ENCODE results near the gene MOGAT3. TPM values are rescaled to one million over a fixed set of nuclear protein-coding genes. Genes with fewer than 3 reads are reported as not detected.

Gene MOGAT3
- total and polyA plus RNA-seq, 9 of the 15 experiments (the other 6 are each of a cell fraction or from before 2014, with no cell fraction given), result 0.07 to 0.17 (median 0.13) TPM; not detected in 6

- TF ChIP-seq TAF15 (IDR thresholded peaks at IDR 0.05; ENCODE audit: low read depth, low read length), result no peak
These were observed 48.8 kb downstream of the MOGAT3 start (continued) for GRCh38 chr7:101151908-101152651.

Small RNA genes within 50 kb of the gene (microRNA-seq; reads per million reads assigned to microRNA genes)
- not detected for gene MIR4653 (ENCODE audit: borderline microRNAs expressed)

Small RNA genes within 50 kb of the gene (small RNA-seq; reads per million reads assigned to genes)
- not detected for gene MIR4653

Other genes with a start within 250 kb of the MOGAT3 start
Only the 7 nearest of the 13 such genes appear.
- 149 and 163 TPM in 2 replicates for gene AP1S1, start 46.6 kb downstream of the MOGAT3 start, total RNA-seq (2014; rRNA removed)
- 68.6 and 77.7 TPM in 2 replicates for gene AP1S1, start 46.6 kb downstream of the MOGAT3 start, total RNA-seq (2014; rRNA removed; fragmentation: Illumina TruSeq; extraction: Trizol)
- gene AP1S1, start 46.6 kb downstream of the MOGAT3 start, total RNA-seq (2015; rRNA removed; fragmentation: Illumina TruSeq; extraction: Trizol), result 71.8 and 71.9 TPM in 2 replicates
- 89.4 and 91.2 TPM in 2 replicates for gene AP1S1, start 46.6 kb downstream of the MOGAT3 start, total RNA-seq (2021)
- 113 and 121 TPM in 2 replicates for gene AP1S1, start 46.6 kb downstream of the MOGAT3 start, polyA plus RNA-seq (2011; rRNA removed)
- 79.8 and 104 TPM in 2 replicates for gene AP1S1, start 46.6 kb downstream of the MOGAT3 start, polyA plus RNA-seq (2014; fragmentation: Illumina TruSeq; extraction: Trizol)
- gene AP1S1, start 46.6 kb downstream of the MOGAT3 start, polyA plus RNA-seq (2014; fragmentation: Nextera tagmentation; extraction: Ambion mirVana), result 10 to 100 TPM in 1 of 2 experiments, 1 to 10 TPM in 1; 4.4 to 13.6 TPM
- 125 and 188 TPM in 2 replicates for gene AP1S1, start 46.6 kb downstream of the MOGAT3 start, polyA plus RNA-seq (2014; rRNA removed)
- 1.8 and 2.8 TPM in 2 replicates for gene VGF, start 35.5 kb downstream of the MOGAT3 start, total RNA-seq (2014; rRNA removed)
- gene VGF, start 35.5 kb downstream of the MOGAT3 start, total RNA-seq (2014; rRNA removed; fragmentation: Illumina TruSeq; extraction: Trizol), result 0.19 and 0.22 TPM in 2 replicates
- gene VGF, start 35.5 kb downstream of the MOGAT3 start, total RNA-seq (2015; rRNA removed; fragmentation: Illumina TruSeq; extraction: Trizol), result 0.40 and 0.45 TPM in 2 replicates
- 4.2 and 5.7 TPM in 2 replicates for gene VGF, start 35.5 kb downstream of the MOGAT3 start, total RNA-seq (2021)
- gene VGF, start 35.5 kb downstream of the MOGAT3 start, polyA plus RNA-seq (2011; rRNA removed), result 0.14 and 0.23 TPM in 2 replicates
- gene VGF, start 35.5 kb downstream of the MOGAT3 start, polyA plus RNA-seq (2014; fragmentation: Illumina TruSeq; extraction: Trizol), result 0.34 and 0.79 TPM in 2 replicates
- under 1 TPM; 0.03 to 0.08 TPM for gene VGF, start 35.5 kb downstream of the MOGAT3 start, polyA plus RNA-seq (2014; fragmentation: Nextera tagmentation; extraction: Ambion mirVana)
- 1.4 and 1.7 TPM in 2 replicates for gene VGF, start 35.5 kb downstream of the MOGAT3 start, polyA plus RNA-seq (2014; rRNA removed)
- gene NAT16, start 20.7 kb downstream of the MOGAT3 start, total RNA-seq (2014; rRNA removed), result not detected in 2 replicates
- gene NAT16, start 20.7 kb downstream of the MOGAT3 start, total RNA-seq (2014; rRNA removed; fragmentation: Illumina TruSeq; extraction: Trizol), result not detected in 2 replicates
- not detected in 2 replicates for gene NAT16, start 20.7 kb downstream of the MOGAT3 start, total RNA-seq (2015; rRNA removed; fragmentation: Illumina TruSeq; extraction: Trizol)
- gene NAT16, start 20.7 kb downstream of the MOGAT3 start, total RNA-seq (2021), result not detected in 2 replicates
- gene NAT16, start 20.7 kb downstream of the MOGAT3 start, polyA plus RNA-seq (2011; rRNA removed), result not detected in 2 replicates
- not detected in 2 replicates for gene NAT16, start 20.7 kb downstream of the MOGAT3 start, polyA plus RNA-seq (2014; fragmentation: Illumina TruSeq; extraction: Trizol)
- under 1 TPM in 1 of 2 experiments, not detected in 1; 0.04 TPM for gene NAT16, start 20.7 kb downstream of the MOGAT3 start, polyA plus RNA-seq (2014; fragmentation: Nextera tagmentation; extraction: Ambion mirVana)
- gene NAT16, start 20.7 kb downstream of the MOGAT3 start, polyA plus RNA-seq (2014; rRNA removed), result not detected in 2 replicates
- gene PLOD3, start 16.5 kb upstream of the MOGAT3 start, total RNA-seq (2014; rRNA removed), result 42.1 and 53.8 TPM in 2 replicates
- gene PLOD3, start 16.5 kb upstream of the MOGAT3 start, total RNA-seq (2014; rRNA removed; fragmentation: Illumina TruSeq; extraction: Trizol), result 23.5 and 24.1 TPM in 2 replicates
- gene PLOD3, start 16.5 kb upstream of the MOGAT3 start, total RNA-seq (2015; rRNA removed; fragmentation: Illumina TruSeq; extraction: Trizol), result 30.9 and 31.8 TPM in 2 replicates
- gene PLOD3, start 16.5 kb upstream of the MOGAT3 start, total RNA-seq (2021), result 101 and 103 TPM in 2 replicates
- 19.3 and 33.5 TPM in 2 replicates for gene PLOD3, start 16.5 kb upstream of the MOGAT3 start, polyA plus RNA-seq (2011; rRNA removed)
- 73.6 and 76.4 TPM in 2 replicates for gene PLOD3, start 16.5 kb upstream of the MOGAT3 start, polyA plus RNA-seq (2014; fragmentation: Illumina TruSeq; extraction: Trizol)
- 1 to 10 TPM; 2.8 to 5.9 TPM for gene PLOD3, start 16.5 kb upstream of the MOGAT3 start, polyA plus RNA-seq (2014; fragmentation: Nextera tagmentation; extraction: Ambion mirVana)
- 50.3 and 58.9 TPM in 2 replicates for gene PLOD3, start 16.5 kb upstream of the MOGAT3 start, polyA plus RNA-seq (2014; rRNA removed)
- 162 and 189 TPM in 2 replicates for gene ZNHIT1, start 17.1 kb upstream of the MOGAT3 start, total RNA-seq (2014; rRNA removed)
- gene ZNHIT1, start 17.1 kb upstream of the MOGAT3 start, total RNA-seq (2014; rRNA removed; fragmentation: Illumina TruSeq; extraction: Trizol), result 34.7 and 37.7 TPM in 2 replicates
- 67.7 and 70.1 TPM in 2 replicates for gene ZNHIT1, start 17.1 kb upstream of the MOGAT3 start, total RNA-seq (2015; rRNA removed; fragmentation: Illumina TruSeq; extraction: Trizol)
- gene ZNHIT1, start 17.1 kb upstream of the MOGAT3 start, total RNA-seq (2021), result 98.3 and 110 TPM in 2 replicates
- gene ZNHIT1, start 17.1 kb upstream of the MOGAT3 start, polyA plus RNA-seq (2011; rRNA removed), result 29.6 and 38.3 TPM in 2 replicates
- 81.6 and 101 TPM in 2 replicates for gene ZNHIT1, start 17.1 kb upstream of the MOGAT3 start, polyA plus RNA-seq (2014; fragmentation: Illumina TruSeq; extraction: Trizol)
- 10 to 100 TPM in 1 of 2 experiments, 1 to 10 TPM in 1; 6.4 to 24.5 TPM for gene ZNHIT1, start 17.1 kb upstream of the MOGAT3 start, polyA plus RNA-seq (2014; fragmentation: Nextera tagmentation; extraction: Ambion mirVana)
- gene ZNHIT1, start 17.1 kb upstream of the MOGAT3 start, polyA plus RNA-seq (2014; rRNA removed), result 132 and 140 TPM in 2 replicates
- 3.0 and 8.4 TPM in 2 replicates for gene CLDN15, start 36.8 kb upstream of the MOGAT3 start, total RNA-seq (2014; rRNA removed)
- 3.0 and 4.0 TPM in 2 replicates for gene CLDN15, start 36.8 kb upstream of the MOGAT3 start, total RNA-seq (2014; rRNA removed; fragmentation: Illumina TruSeq; extraction: Trizol)
- 6.7 and 7.4 TPM in 2 replicates for gene CLDN15, start 36.8 kb upstream of the MOGAT3 start, total RNA-seq (2015; rRNA removed; fragmentation: Illumina TruSeq; extraction: Trizol)
- gene CLDN15, start 36.8 kb upstream of the MOGAT3 start, total RNA-seq (2021), result 10.0 and 10.6 TPM in 2 replicates
- gene CLDN15, start 36.8 kb upstream of the MOGAT3 start, polyA plus RNA-seq (2011; rRNA removed), result 11.6 and 16.2 TPM in 2 replicates
- gene CLDN15, start 36.8 kb upstream of the MOGAT3 start, polyA plus RNA-seq (2014; fragmentation: Illumina TruSeq; extraction: Trizol), result 10.2 and 11.1 TPM in 2 replicates
- under 1 TPM; 0.32 to 0.39 TPM for gene CLDN15, start 36.8 kb upstream of the MOGAT3 start, polyA plus RNA-seq (2014; fragmentation: Nextera tagmentation; extraction: Ambion mirVana)
- 14.5 and 17.9 TPM in 2 replicates for gene CLDN15, start 36.8 kb upstream of the MOGAT3 start, polyA plus RNA-seq (2014; rRNA removed)
- 197 and 221 TPM in 2 replicates for gene FIS1, start 44.0 kb upstream of the MOGAT3 start, total RNA-seq (2014; rRNA removed)
- 58.7 and 95.0 TPM in 2 replicates for gene FIS1, start 44.0 kb upstream of the MOGAT3 start, total RNA-seq (2014; rRNA removed; fragmentation: Illumina TruSeq; extraction: Trizol)
- gene FIS1, start 44.0 kb upstream of the MOGAT3 start, total RNA-seq (2015; rRNA removed; fragmentation: Illumina TruSeq; extraction: Trizol), result 127 and 128 TPM in 2 replicates
- gene FIS1, start 44.0 kb upstream of the MOGAT3 start, total RNA-seq (2021), result 144 and 145 TPM in 2 replicates
- 125 and 148 TPM in 2 replicates for gene FIS1, start 44.0 kb upstream of the MOGAT3 start, polyA plus RNA-seq (2011; rRNA removed)
- gene FIS1, start 44.0 kb upstream of the MOGAT3 start, polyA plus RNA-seq (2014; fragmentation: Illumina TruSeq; extraction: Trizol), result 151 and 157 TPM in 2 replicates
- 100 to 1,000 TPM in 1 of 2 experiments, 10 to 100 TPM in 1; 86.0 to 118 TPM for gene FIS1, start 44.0 kb upstream of the MOGAT3 start, polyA plus RNA-seq (2014; fragmentation: Nextera tagmentation; extraction: Ambion mirVana)
- 247 and 257 TPM in 2 replicates for gene FIS1, start 44.0 kb upstream of the MOGAT3 start, polyA plus RNA-seq (2014; rRNA removed)

Data from K562 (cell line).